ENCODE measurements around the gene MSLN. TPM values are rescaled to one million over a fixed set of nuclear protein-coding genes. Genes with fewer than 3 reads are reported as not detected.

The MSLN gene
- total RNA-seq, 2 donors from 2014 or later, result 2.1 TPM; not detected in 1

DNA sequence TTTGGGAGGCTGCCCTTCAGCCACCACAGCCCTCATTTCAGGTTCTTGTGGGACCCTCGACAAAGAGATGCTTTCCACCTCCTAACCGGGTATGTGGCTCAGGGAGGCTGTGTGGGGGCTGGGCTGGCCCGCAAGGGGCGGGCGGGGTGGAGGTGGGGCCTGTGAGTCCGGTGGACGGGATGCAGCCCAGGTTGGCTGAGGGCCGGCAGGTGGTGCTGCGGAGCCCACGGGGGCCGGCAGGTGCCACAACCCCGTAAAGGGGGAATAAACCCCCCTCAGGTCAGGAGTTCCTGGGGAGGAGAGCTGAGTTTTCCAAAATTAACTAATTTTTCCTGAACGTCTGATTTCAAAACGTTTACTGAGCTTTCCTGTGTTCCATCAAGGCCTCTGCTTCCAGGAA, 14.8 kb upstream of the MSLN start:
- H3K4me3 ChIP-seq, result no peak overlapping the region
- WGBS, 2 donors, result 1 to 8% methylated on average over 4 to 14 of the region's 14 CpGs
- no peak for ATAC-seq
- H3K27ac ChIP-seq, result no peak overlapping the region
- no peaks in the 10 kb centered on the region for H3K36me3 ChIP-seq (replicated peaks in 1 of 2; ENCODE audit: insufficient read depth in 1 of 2, low read depth in 2 of 2)
- intact Hi-C loops (cut with DNase I), result no loop called here
- H3K9me3 ChIP-seq, result no peaks in the 10 kb centered on the region
- H3K27me3 ChIP-seq, result no peaks in the 10 kb centered on the region
- H3K4me1 ChIP-seq, result peaks cover 10% of the 10 kb centered on the region
- DNase-seq, result peak in 1 of 4 donors; percentile 46
- TF ChIP-seq, protein P1, sequence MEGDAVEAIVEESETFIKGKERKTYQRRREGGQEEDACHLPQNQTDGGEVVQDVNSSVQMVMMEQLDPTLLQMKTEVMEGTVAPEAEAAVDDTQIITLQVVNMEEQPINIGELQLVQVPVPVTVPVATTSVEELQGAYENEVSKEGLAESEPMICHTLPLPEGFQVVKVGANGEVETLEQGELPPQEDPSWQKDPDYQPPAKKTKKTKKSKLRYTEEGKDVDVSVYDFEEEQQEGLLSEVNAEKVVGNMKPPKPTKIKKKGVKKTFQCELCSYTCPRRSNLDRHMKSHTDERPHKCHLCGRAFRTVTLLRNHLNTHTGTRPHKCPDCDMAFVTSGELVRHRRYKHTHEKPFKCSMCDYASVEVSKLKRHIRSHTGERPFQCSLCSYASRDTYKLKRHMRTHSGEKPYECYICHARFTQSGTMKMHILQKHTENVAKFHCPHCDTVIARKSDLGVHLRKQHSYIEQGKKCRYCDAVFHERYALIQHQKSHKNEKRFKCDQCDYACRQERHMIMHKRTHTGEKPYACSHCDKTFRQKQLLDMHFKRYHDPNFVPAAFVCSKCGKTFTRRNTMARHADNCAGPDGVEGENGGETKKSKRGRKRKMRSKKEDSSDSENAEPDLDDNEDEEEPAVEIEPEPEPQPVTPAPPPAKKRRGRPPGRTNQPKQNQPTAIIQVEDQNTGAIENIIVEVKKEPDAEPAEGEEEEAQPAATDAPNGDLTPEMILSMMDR (IDR thresholded peaks at IDR 0.05), result peak in 3 of 7 experiments; percentile 11 to 32 (median 14)
- TF ChIP-seq POLR2A (IDR thresholded peaks at IDR 0.05), result no peak

DNA sequence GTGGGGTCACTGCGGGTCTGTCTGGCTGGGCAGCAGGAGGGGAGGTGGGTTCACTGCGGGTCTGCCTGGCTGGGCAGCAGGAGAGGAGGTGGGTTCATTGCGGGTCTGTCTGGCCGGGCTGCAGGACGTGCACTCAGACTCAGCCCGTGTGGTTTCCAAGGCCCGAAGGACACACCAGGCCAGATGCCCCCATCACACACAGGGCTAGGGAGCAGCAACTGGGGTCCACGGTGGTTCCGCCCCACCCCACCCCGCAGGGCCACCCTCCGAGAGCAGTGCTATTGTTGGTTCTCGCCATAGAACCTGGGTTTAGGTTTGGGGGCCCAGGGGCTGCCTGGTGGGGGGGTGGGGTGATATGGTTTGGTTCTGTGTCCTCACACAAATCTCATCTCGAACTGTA, 13.9 kb upstream of the MSLN start:
- Histone ChIP-seq H3K27me3 (no peaks in the 10 kb centered on the region), H3K9me3 (no peaks in the 10 kb centered on the region), H3K27ac (no peak overlapping the region), H3K36me3 (replicated peaks in 1 of 2; ENCODE audit: insufficient read depth in 1 of 2, low read depth in 2 of 2) (no peaks in the 10 kb centered on the region), H3K4me1 (peaks cover 3% of the 10 kb centered on the region), H3K4me3 (no peak overlapping the region)
- DNase-seq (no peak), ATAC-seq (no peak)
- intact Hi-C loops (cut with DNase I), result no loop called here
- TF ChIP-seq POLR2A (IDR thresholded peaks at IDR 0.05), result no peak
- TF ChIP-seq, protein P1 (IDR thresholded peaks at IDR 0.05), result no peak
- WGBS, 2 donors, result 33 to 57% methylated on average over 1 to 13 of the region's 13 CpGs

DNA sequence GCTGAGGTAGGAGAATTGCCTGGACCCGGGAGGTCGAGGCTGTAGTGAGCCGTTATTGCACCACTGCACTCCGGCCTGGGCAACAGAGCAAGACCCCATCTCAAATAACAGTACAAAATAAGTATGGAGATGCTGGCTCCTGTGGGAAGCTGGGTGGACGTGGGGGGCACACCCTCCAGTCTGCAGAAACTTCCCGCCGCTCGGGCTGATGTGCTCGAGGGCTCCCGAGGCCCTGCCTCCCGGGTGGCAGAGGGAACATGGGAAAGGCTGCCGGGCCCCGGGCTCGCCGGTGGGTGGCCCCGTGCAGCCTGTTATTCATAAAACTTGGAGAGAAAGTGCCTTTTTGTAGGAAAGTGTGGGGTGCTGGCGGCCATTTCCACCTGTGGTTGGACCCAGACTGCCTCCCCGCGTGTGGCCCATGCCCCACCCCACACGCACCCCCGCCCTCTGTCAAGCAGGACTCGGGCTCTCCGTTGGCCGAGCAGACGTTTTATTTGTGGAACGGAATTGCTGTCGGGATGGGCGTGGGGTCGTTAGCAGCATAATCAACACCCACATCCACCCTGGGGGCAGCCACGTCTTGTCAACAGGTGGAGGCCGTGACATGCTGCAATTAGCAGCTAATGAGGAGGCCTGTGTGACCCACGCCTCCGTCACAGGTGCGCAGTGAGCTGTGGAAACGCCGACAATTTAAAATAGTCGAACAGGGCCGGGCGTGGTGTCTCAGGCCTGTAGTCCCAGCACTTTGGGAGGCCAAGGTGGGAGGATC, 12.4 kb upstream of the MSLN start:
- intact Hi-C loops (cut with DNase I), result no loop called here
- WGBS, 2 donors, result 56 to 72% methylated on average over 10 to 39 of the region's 39 CpGs
- Histone ChIP-seq H3K27me3 (no peaks in the 10 kb centered on the region), H3K27ac (no peak overlapping the region), H3K4me3 (no peak overlapping the region), H3K4me1 (peaks cover 6% of the 10 kb centered on the region), H3K36me3 (replicated peaks in 1 of 2; ENCODE audit: insufficient read depth in 1 of 2, low read depth in 2 of 2) (no peaks in the 10 kb centered on the region), H3K9me3 (no peaks in the 10 kb centered on the region)
- TF ChIP-seq, protein P1 (IDR thresholded peaks at IDR 0.05), result no peak
- no peak for TF ChIP-seq POLR2A (IDR thresholded peaks at IDR 0.05)
- DNase-seq (no peak), ATAC-seq (no peak)

DNA sequence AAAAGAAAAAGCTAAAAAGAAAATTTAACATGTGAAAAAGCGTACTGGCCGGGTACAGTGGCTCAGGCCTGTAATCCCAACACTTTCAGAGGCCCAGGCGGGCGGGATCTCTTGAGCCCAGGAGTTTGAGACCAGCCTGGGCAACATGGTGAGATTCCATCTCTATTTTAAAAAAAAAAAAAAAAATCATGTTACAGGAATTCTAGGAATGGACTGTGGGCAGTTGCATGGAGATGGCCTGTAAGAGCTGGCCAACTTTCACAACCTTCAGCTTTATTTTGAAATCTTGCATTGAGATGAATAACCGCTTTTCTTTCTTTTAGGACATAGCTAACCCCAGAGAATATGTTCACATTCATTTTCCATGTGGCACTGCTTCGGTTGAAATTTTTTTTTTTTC, 11.5 kb upstream of the MSLN start:
- DNase-seq (no peak), ATAC-seq (no peak)
- no peaks in the 10 kb centered on the region for H3K36me3 ChIP-seq (replicated peaks in 1 of 2; ENCODE audit: insufficient read depth in 1 of 2, low read depth in 2 of 2)
- no peak overlapping the region for H3K27ac ChIP-seq
- H3K4me1 ChIP-seq, result peaks cover 6% of the 10 kb centered on the region
- 68 to 73% methylated on average over 6 of the region's 6 CpGs for WGBS, 2 donors
- no peaks in the 10 kb centered on the region for H3K9me3 ChIP-seq
- intact Hi-C loops (cut with DNase I), result no loop called here
- H3K27me3 ChIP-seq, result no peaks in the 10 kb centered on the region
- H3K4me3 ChIP-seq, result no peak overlapping the region
- TF ChIP-seq, protein P1 (IDR thresholded peaks at IDR 0.05), result no peak
- TF ChIP-seq POLR2A (IDR thresholded peaks at IDR 0.05), result no peak

DNA sequence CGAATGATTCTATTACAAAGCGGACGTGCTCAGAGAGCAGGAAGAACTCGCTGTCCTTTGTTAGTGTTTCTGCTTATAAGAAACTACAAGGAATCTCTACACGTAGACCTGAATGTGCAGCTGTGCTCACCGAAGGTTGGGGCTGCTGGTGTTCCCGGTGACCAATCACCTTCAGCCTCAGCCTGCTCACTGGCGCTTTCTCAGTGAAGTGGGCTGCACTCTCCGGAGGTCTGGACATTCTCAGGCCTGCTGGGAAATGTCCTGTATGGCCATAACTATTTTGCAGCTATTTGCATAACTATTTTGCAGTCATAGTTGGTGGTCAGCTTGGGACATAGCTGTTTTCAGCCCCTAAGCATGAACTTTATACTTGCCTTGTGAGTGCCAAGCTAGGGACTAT, 10.0 kb upstream of the MSLN start:
- DNase-seq (no peak), ATAC-seq (no peak)
- Histone ChIP-seq H3K4me1 (peaks cover 6% of the 10 kb centered on the region), H3K36me3 (replicated peaks in 1 of 2; ENCODE audit: insufficient read depth in 1 of 2, low read depth in 2 of 2) (no peaks in the 10 kb centered on the region), H3K4me3 (no peak overlapping the region), H3K9me3 (no peaks in the 10 kb centered on the region), H3K27me3 (no peaks in the 10 kb centered on the region), H3K27ac (no peak overlapping the region)
- TF ChIP-seq POLR2A (IDR thresholded peaks at IDR 0.05), result no peak
- TF ChIP-seq, protein P1 (IDR thresholded peaks at IDR 0.05), result no peak
- intact Hi-C loops (cut with DNase I), result no loop called here
- 47 to 58% methylated on average over 8 to 9 of the region's 9 CpGs for WGBS, 2 donors
